Measurements from ENCODE around the gene SHC2.

DNA sequence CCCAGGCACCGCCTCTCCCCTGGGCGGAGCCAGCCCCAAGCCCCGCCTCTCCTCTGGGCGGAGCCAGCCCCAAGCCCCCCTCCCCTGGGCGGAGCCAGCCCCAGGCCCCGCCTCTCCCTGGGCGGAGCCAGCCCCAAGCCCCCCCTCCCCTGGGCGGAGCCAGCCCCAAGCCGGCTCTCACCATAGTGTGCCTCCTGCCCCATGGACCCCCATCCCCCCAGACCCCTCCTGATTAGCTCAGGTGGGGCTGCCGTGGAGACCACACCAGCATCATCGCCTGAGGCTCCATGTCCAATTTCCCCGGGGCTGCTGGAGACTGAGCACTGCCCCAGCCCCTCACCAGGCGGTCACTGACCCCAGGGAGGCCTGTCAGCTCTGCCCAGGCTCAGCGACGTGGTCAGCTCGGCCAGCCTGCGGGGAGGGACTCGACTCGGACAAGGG, 31.3 kb upstream of the SHC2 start:
- TF ChIP-seq CTCF (IDR thresholded peaks at IDR 0.05) (no peak), POLR2A (IDR thresholded peaks at IDR 0.05) (no peak)
